ENCODE results near the gene PGAM2.

DNA sequence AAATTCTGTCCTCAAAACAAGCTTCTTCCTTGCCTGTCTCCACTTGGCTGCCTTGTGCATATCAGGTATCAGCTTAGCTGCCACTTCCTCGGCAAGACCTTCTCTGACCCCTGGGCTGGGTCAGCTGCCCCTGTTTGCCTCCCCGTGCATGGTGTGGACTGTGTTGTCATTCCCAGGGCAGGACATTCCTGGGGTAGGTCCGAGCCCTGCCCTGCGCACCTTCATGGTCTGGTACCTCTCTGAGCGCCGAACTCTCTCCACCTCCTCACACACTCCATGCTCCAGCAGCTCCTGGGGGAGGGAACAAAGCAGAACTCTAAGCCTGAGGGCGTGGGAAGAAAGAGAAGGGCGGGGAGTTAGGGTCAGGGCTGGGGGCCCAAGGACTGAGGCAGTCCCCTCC, 13.2 kb upstream of the PGAM2 start:
- TF ChIP-seq, protein P1, sequence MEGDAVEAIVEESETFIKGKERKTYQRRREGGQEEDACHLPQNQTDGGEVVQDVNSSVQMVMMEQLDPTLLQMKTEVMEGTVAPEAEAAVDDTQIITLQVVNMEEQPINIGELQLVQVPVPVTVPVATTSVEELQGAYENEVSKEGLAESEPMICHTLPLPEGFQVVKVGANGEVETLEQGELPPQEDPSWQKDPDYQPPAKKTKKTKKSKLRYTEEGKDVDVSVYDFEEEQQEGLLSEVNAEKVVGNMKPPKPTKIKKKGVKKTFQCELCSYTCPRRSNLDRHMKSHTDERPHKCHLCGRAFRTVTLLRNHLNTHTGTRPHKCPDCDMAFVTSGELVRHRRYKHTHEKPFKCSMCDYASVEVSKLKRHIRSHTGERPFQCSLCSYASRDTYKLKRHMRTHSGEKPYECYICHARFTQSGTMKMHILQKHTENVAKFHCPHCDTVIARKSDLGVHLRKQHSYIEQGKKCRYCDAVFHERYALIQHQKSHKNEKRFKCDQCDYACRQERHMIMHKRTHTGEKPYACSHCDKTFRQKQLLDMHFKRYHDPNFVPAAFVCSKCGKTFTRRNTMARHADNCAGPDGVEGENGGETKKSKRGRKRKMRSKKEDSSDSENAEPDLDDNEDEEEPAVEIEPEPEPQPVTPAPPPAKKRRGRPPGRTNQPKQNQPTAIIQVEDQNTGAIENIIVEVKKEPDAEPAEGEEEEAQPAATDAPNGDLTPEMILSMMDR (IDR thresholded peaks at IDR 0.05), result no peak
- no peak for TF ChIP-seq POLR2A (IDR thresholded peaks at IDR 0.05)

Data from thyroid gland (tissue), 4 donors.